Lung (tissue), 12 donors: ENCODE measurements around the gene TCP11L2. TPM values are rescaled to one million over a fixed set of nuclear protein-coding genes. Genes with fewer than 3 reads are reported as not detected.

Experiments used
- ATAC-seq: fragments of 200-7000 bp; cut with Tn5 transposase; one replicate; pipeline ENCODE4 v1.9.1; 2020; ENCODE audit warnings: moderate number of reproducible peaks; ENCODE audit not compliant: insufficient read depth, low FRiP score
- DNase-seq, 3 donors: peaks; one replicate each; pipeline ENCODE4 v3.0.0-alpha.2; 2013 to 2017
- H3K27ac ChIP-seq, 2 donors: one replicate each; pipeline ENCODE4 v1.5.1; 2013; ENCODE audit warnings: mild to moderate bottlenecking in 2 of 2, moderate library complexity in 2 of 2, control low read depth in 1 of 2, inconsistent platforms in 1 of 2, low read depth in 1 of 2, low read length in 1 of 2
- H3K27me3 ChIP-seq, 3 donors: one replicate each; pipeline ENCODE4 v1.5.1; 2013; ENCODE audit warnings: low read length in 2 of 3; ENCODE audit not compliant: control insufficient read depth in 3 of 3, insufficient read depth in 3 of 3
- H3K36me3 ChIP-seq, 4 donors: one replicate each; pipeline ENCODE4 v1.5.1; 2013; ENCODE audit warnings: low read length in 4 of 4, mild to moderate bottlenecking in 1 of 4, moderate library complexity in 1 of 4; ENCODE audit not compliant: control insufficient read depth in 4 of 4, insufficient read depth in 4 of 4
- H3K4me1 ChIP-seq, 5 donors: one replicate each; pipeline ENCODE4 v1.5.1; 2013; ENCODE audit warnings: low read length in 5 of 5, mild to moderate bottlenecking in 2 of 5, moderate library complexity in 1 of 5; ENCODE audit not compliant: control insufficient read depth in 5 of 5, insufficient read depth in 5 of 5
- H3K4me3 ChIP-seq: one replicate; pipeline ENCODE4 v1.5.1; 2013; ENCODE audit warnings: mild to moderate bottlenecking, control low read depth, moderate library complexity
- H3K9ac ChIP-seq, 2 donors: one replicate each; pipeline ENCODE4 v1.5.1; 2013; ENCODE audit warnings: low read length in 2 of 2, control low read depth in 1 of 2; ENCODE audit not compliant: insufficient read depth in 1 of 2
- H3K9me3 ChIP-seq, 4 donors: one replicate each; pipeline ENCODE4 v1.5.1; 2013; ENCODE audit warnings: low read length in 3 of 4, mild to moderate bottlenecking in 1 of 4, moderate library complexity in 1 of 4; ENCODE audit not compliant: control insufficient read depth in 4 of 4, insufficient read depth in 3 of 4
- CTCF ChIP-seq: IDR thresholded peaks from 2 replicates; pipeline ENCODE4 v1.5.1; 2012; ENCODE audit warnings: mild to moderate bottlenecking; ENCODE audit errors: control extremely low read depth, extremely low read depth
- WGBS, 2 donors: extraction: QIAGEN DNeasy Blood & Tissue Kit; methylation state at CpG; one replicate each; pipeline ENCODE4 v1.1.7; 2013; 5-methylcytosine and 5-hydroxymethylcytosine counted together
- polyA plus RNA-seq, 2 donors: library from polyadenylated mRNA; stranded (reverse); fragments of 200-250 nt; gene quantifications; one replicate each; pipeline ENCODE4 v1.2.1, GENCODE V29; 2013
- total RNA-seq, 2 donors: library from RNA; depleted of rRNA in 1 of 2; stranded (reverse); fragments of >200 nt in 1 of 2; gene quantifications; one replicate each; pipeline ENCODE4 v1.2.1, GENCODE V29; 2014 to 2021
- donor health status: control.
- donor health status: control.
- donor health status: Bipolar disorder and iron deficiency.
- donor health status: healthy.
- donor health status: DM: yes; HTN: yes; CAD: no.

Gene TCP11L2
- total and polyA plus RNA-seq, 4 donors = 4.9 to 78.5 (median 24.8) TPM

DNA sequence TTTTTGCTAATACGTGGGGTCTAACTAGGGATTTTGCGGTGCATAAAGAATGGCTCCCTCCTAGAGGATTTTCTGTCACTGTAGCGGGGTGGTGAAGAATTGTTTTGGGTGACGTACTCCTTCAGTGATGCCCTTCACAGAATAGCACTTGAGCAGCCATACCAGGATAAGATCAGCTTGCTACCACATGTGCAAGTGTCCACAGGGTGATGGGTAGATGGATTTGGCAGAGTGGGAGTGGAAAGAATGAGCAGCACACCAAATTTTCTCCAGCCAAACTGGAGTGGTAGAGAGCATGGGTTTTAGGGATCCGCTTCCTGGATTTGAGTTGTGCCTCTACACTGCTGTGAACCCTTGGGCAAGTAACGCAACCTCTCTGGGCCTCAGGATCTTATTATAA lies 2.3 kb downstream of the TCP11L2 start:
- Histone ChIP-seq H3K27ac (peak overlapping the region; percentile 15 to 98), H3K4me1 (peaks cover 5 to 34% (median 14%) of the 10 kb centered on the region in 5 donors), H3K36me3 (no peaks in the 10 kb centered on the region), H3K27me3 (no peaks in the 10 kb centered on the region), H3K4me3 (no peak overlapping the region), H3K9me3 (no peaks in the 10 kb centered on the region), H3K9ac (no peak overlapping the region)
- no peak for TF ChIP-seq CTCF
- ATAC-seq (no peak), DNase-seq (no peak)
- WGBS, 2 donors = 92 to 93% methylated on average over 6 of the region's 6 CpGs

DNA sequence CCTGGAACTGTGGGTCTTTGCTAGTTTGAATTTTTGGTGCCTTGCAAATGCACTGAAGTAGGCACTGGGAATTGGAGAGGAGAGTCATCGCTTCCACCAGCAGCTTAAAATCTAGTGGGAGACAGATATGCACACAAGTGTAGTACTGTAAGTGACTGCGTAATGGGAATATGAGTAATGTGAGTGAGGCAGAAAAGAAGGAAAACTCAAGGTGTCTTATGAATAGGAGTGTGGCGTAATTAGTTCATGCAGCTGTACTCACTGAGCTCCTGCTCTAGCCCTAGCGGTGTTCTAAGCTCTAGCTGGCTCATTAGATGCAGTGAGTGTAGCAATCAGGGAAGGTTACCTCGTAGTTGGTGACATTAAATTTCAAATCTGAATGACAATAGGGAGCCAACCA lies 2.8 kb downstream of the TCP11L2 start:
- H3K27ac ChIP-seq = peak overlapping the region; percentile 41 to 61
- H3K27me3 ChIP-seq = no peaks in the 10 kb centered on the region
- no peak for TF ChIP-seq CTCF
- no peak for ATAC-seq
- DNase-seq = no peak
- peaks cover 6 to 34% (median 16%) of the 10 kb centered on the region in 5 donors for H3K4me1 ChIP-seq
- no peaks in the 10 kb centered on the region for H3K9me3 ChIP-seq
- H3K4me3 ChIP-seq = no peak overlapping the region
- no peak overlapping the region for H3K9ac ChIP-seq
- H3K36me3 ChIP-seq = no peaks in the 10 kb centered on the region
- 70 to 75% methylated on average over 5 of the region's 5 CpGs for WGBS, 2 donors

DNA sequence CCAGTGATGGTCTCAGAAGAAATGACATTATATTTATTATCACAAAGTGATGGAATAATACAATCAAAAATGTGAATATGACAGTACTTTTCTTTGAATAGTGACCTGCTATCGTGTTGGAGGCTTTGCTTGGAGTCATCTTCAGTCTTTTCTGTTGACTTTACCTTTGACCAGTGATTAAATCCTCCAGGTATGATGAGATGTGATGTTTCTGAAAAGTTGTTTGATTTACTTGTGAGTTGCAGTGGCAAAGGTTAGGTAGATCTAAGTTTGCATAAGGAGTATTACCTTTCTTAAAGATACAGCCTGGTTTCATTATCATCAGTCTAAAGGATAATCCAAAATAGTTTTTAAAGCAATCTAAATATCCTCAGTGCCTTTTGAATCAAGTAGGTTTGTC lies 4.6 kb downstream of the TCP11L2 start:
- Histone ChIP-seq H3K27me3 (no peaks in the 10 kb centered on the region), H3K27ac (no peak overlapping the region), H3K9me3 (no peaks in the 10 kb centered on the region), H3K9ac (no peak overlapping the region), H3K4me1 (peaks cover 0 to 35% (median 14%) of the 10 kb centered on the region in 5 donors), H3K36me3 (no peaks in the 10 kb centered on the region), H3K4me3 (no peak overlapping the region)
- TF ChIP-seq CTCF = no peak
- ATAC-seq (no peak), DNase-seq (no peak)
- 87 to 90% methylated on average over 1 of the region's 1 CpG for WGBS, 2 donors

DNA sequence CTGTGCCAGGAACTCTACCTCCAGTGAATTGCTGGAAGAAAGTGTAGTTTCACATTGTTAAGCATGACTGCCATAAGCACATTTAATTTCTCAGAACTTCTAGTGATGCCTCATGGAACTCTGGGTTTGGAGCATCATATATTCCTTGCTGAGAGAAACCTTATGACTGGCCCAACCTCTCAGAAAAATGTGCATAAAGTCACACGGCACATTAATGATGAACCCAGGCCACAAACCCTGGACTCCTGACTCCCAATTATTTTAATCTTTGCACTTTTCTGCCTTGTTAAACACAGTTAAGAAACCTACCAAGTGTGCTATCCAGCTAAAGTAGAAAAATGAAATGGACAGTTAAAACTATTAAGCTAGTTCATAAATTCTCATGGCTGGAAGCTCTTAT lies 5.6 kb downstream of the TCP11L2 start:
- H3K4me3 ChIP-seq = no peak overlapping the region
- H3K27me3 ChIP-seq = no peaks in the 10 kb centered on the region
- 93 to 96% methylated on average over 1 of the region's 1 CpG for WGBS, 2 donors
- no peak for TF ChIP-seq CTCF
- no peak overlapping the region for H3K9ac ChIP-seq
- H3K9me3 ChIP-seq = no peaks in the 10 kb centered on the region
- peaks cover 0 to 35% (median 14%) of the 10 kb centered on the region in 5 donors for H3K4me1 ChIP-seq
- H3K36me3 ChIP-seq = peaks cover 0 to 3% (median 1%) of the 10 kb centered on the region in 4 donors
- DNase-seq (no peak), ATAC-seq (no peak)
- no peak overlapping the region for H3K27ac ChIP-seq
